B cell (primary cell): Measurements from ENCODE around the gene FKBP8.
"Not testable (repeated sequence)": the region's sequence is repeated elsewhere in the genome, so short reads cannot be mapped to it uniquely, and the experiment has no call there.

Experiments used
- CTCF ChIP-seq: fragments of 200-600 bp; IDR thresholded peaks from one replicate; pipeline ENCODE4 v1.8.0; 2022; ENCODE audit warnings: antibody characterized with exemption, mild to moderate bottlenecking
- EZH2 ChIP-seq: IDR thresholded peaks from 2 replicates; pipeline ENCODE4 v1.6.1; 2012; ENCODE audit warnings: borderline replicate concordance, low read depth, mild to moderate bottlenecking, moderate library complexity, low read length; ENCODE audit not compliant: insufficient read depth, poor library complexity, severe bottlenecking

DNA sequence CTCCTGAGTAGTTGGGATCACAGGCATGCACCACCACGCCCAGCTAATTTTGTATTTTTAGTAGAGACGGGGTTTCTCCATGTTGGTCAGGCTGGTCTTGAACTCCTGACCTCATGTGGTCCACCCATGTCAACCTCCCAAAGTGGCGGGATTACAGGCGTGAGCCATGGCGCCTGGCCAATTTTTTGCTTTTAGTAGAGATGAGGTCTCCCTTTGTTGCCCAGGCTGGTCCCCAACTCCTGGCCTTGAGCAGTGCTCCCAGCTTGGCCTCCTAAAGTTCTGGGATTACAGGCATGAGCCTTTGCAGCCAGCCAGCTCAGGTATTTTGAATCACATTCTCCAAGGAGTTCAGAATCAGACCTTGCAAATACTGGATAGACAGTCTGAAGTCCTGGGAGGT is 49.4 kb upstream of the FKBP8 start:
- TF ChIP-seq CTCF, EZH2: not testable (repeated sequence)
